ENCODE data around the gene UBXN1.
"Not testable (repeated sequence)": the region's sequence is repeated elsewhere in the genome, so short reads cannot be mapped to it uniquely, and the experiment has no call there.

The UBXN1 gene

GRCh38 chr11:62673196-62673525 lies 5.7 kb downstream of the UBXN1 start:
- in situ Hi-C loops (cut with MboI; ENCODE audit: low sequenced_read_pairs), result no loop called here

GRCh38 chr11:62671608-62672389 lies 7.1 kb downstream of the UBXN1 start, which contains the start of the genes LBHD1 and UQCC3:
Gene LBHD1 (minus strand): TSS chr11:62672267. CDS start chr11:62670031, 2,236 bp downstream.
Gene UQCC3 (plus strand): TSS chr11:62671673. CDS start chr11:62671746, 73 bp downstream.
- in situ Hi-C loops (cut with MboI; ENCODE audit: low sequenced_read_pairs), result no loop called here

GRCh38 chr11:62671236-62671607 lies 7.7 kb downstream of the UBXN1 start:
- in situ Hi-C loops (cut with MboI; ENCODE audit: low sequenced_read_pairs), result no loop called here

GRCh38 chr11:62669420-62670161 lies 9.3 kb downstream of the UBXN1 start:
- in situ Hi-C loops (cut with MboI; ENCODE audit: low sequenced_read_pairs), result no loop called here

- in situ Hi-C loops (cut with MboI; ENCODE audit: low sequenced_read_pairs), result no loop called here
These were observed 11.4 kb downstream of the UBXN1 start for GRCh38 chr11:62667460-62667859.

GRCh38 chr11:62666259-62666926 lies 12.5 kb downstream of the UBXN1 start:
- in situ Hi-C loops (cut with MboI; ENCODE audit: low sequenced_read_pairs), result no loop called here

GRCh38 chr11:62665599-62666258 lies 13.1 kb downstream of the UBXN1 start:
- in situ Hi-C loops (cut with MboI; ENCODE audit: low sequenced_read_pairs), result no loop called here

GRCh38 chr11:62665075-62665598 lies 13.7 kb downstream of the UBXN1 start, which contains the start of the genes C11orf98 and CSKMT:
Gene C11orf98 (minus strand): TSS chr11:62665210. CDS start chr11:62665169, 41 bp downstream.
Gene CSKMT (plus strand): TSS chr11:62665312. CDS start chr11:62665880, 568 bp downstream.
- in situ Hi-C loops (cut with MboI; ENCODE audit: low sequenced_read_pairs), result no loop called here

GRCh38 chr11:62664405-62665074 lies 14.3 kb downstream of the UBXN1 start:
- in situ Hi-C loops (cut with MboI; ENCODE audit: low sequenced_read_pairs), result no loop called here

GRCh38 chr11:62656796-62657429 lies 22.0 kb downstream of the UBXN1 start:
- in situ Hi-C loops (cut with MboI; ENCODE audit: low sequenced_read_pairs), result no loop called here

- in situ Hi-C loops (cut with MboI; ENCODE audit: low sequenced_read_pairs), result no loop called here
These were observed 24.6 kb downstream of the UBXN1 start for GRCh38 chr11:62654297-62654696.

- in situ Hi-C loops (cut with MboI; ENCODE audit: low sequenced_read_pairs), result no loop called here
These were observed 26.5 kb downstream of the UBXN1 start for GRCh38 chr11:62652161-62653006.

- in situ Hi-C loops (cut with MboI; ENCODE audit: low sequenced_read_pairs), result not testable (repeated sequence)
These were observed 28.6 kb downstream of the UBXN1 start for GRCh38 chr11:62650283-62650682.

- in situ Hi-C loops (cut with MboI; ENCODE audit: low sequenced_read_pairs), result no loop called here
These were observed 29.4 kb downstream of the UBXN1 start for GRCh38 chr11:62649486-62649885.

GRCh38 chr11:62648967-62649364 lies 29.9 kb downstream of the UBXN1 start:
- in situ Hi-C loops (cut with MboI; ENCODE audit: low sequenced_read_pairs), result no loop called here

- in situ Hi-C loops (cut with MboI; ENCODE audit: low sequenced_read_pairs), result no loop called here
These were observed 30.5 kb downstream of the UBXN1 start for GRCh38 chr11:62648185-62648966.

- in situ Hi-C loops (cut with MboI; ENCODE audit: low sequenced_read_pairs), result no loop called here
These were observed 31.3 kb downstream of the UBXN1 start for GRCh38 chr11:62647609-62648005.
